HG03108 (cell line): ENCODE data around the gene CRISP2.

Experiments
- ATAC-seq: cut with Tn5 transposase; IDR thresholded peaks from one replicate; pipeline ENCODE4 v1.9.1; 2021; ENCODE audit warnings: moderate library complexity; ENCODE audit not compliant: unreplicated experiment

CRISP2 gene

GRCh38 chr6:49662231-49662891 is 51.0 kb downstream of the CRISP2 start:
- ATAC-seq: no peak

GRCh38 chr6:49653942-49654341 is 59.4 kb downstream of the CRISP2 start:
- ATAC-seq: no peak

GRCh38 chr6:49653438-49653837 is 59.9 kb downstream of the CRISP2 start:
- ATAC-seq: no peak

GRCh38 chr6:49651239-49651638 is 62.1 kb downstream of the CRISP2 start:
- ATAC-seq: no peak

GRCh38 chr6:49649988-49650387 is 63.4 kb downstream of the CRISP2 start:
- no peak for ATAC-seq

- ATAC-seq: no peak
Observed at GRCh38 chr6:49648036-49648435, 65.3 kb downstream of the CRISP2 start.

GRCh38 chr6:49647476-49647875 is 65.9 kb downstream of the CRISP2 start:
- no peak for ATAC-seq

- no peak for ATAC-seq
Observed at GRCh38 chr6:49646942-49647341, 66.4 kb downstream of the CRISP2 start.

GRCh38 chr6:49646130-49646824 is 67.1 kb downstream of the CRISP2 start:
- ATAC-seq: no peak

- no peak for ATAC-seq
Observed at GRCh38 chr6:49645139-49645538, 68.2 kb downstream of the CRISP2 start.
